NCI-H2196 (cell line): ENCODE measurements around the gene CUX1.
"Not testable (repeated sequence)": the region's sequence is repeated elsewhere in the genome, so short reads cannot be mapped to it uniquely, and the experiment has no call there.

ENCODE experiments used
- DNase-seq: peaks from one replicate; lab custom pipeline; 2025; ENCODE audit not compliant: unreplicated experiment; lab: John Stamatoyannopoulos, UW

CUX1 gene

GRCh38 chr7:101817471-101818286 is at the start of gene CUX1:
Gene CUX1, plus strand, starts transcription at chr7:101817626. Its CDS starts 14 bp downstream, at chr7:101817640.
- no peak for DNase-seq

- DNase-seq, result no peak
Measured at GRCh38 chr7:101768280-101768679, 49.1 kb upstream of the CUX1 start.

- no peak for DNase-seq
Measured at GRCh38 chr7:101770466-101770865, 47.0 kb upstream of the CUX1 start.

GRCh38 chr7:101772508-101773211 is 44.8 kb upstream of the CUX1 start:
- DNase-seq, result no peak

- DNase-seq, result no peak
Measured at GRCh38 chr7:101775181-101775580, 42.2 kb upstream of the CUX1 start.

GRCh38 chr7:101778026-101778580 is 39.3 kb upstream of the CUX1 start:
- DNase-seq, result no peak

GRCh38 chr7:101779267-101779666 is 38.2 kb upstream of the CUX1 start:
- DNase-seq, result no peak

- DNase-seq, result no peak
Measured at GRCh38 chr7:101780281-101780680, 37.1 kb upstream of the CUX1 start.

- DNase-seq, result no peak
Measured at GRCh38 chr7:101781439-101781838, 36.0 kb upstream of the CUX1 start.

GRCh38 chr7:101782476-101782875 is 35.0 kb upstream of the CUX1 start:
- DNase-seq, result no peak

- no peak for DNase-seq
Measured at GRCh38 chr7:101782896-101783295, 34.5 kb upstream of the CUX1 start.

GRCh38 chr7:101783381-101784181 is 33.8 kb upstream of the CUX1 start:
- no peak for DNase-seq

- no peak for DNase-seq
Measured at GRCh38 chr7:101784292-101785127, 32.9 kb upstream of the CUX1 start.

GRCh38 chr7:101787864-101788263 is 29.6 kb upstream of the CUX1 start:
- DNase-seq, result no peak

GRCh38 chr7:101788517-101788916 is 28.9 kb upstream of the CUX1 start:
- no peak for DNase-seq

- DNase-seq, result no peak
Measured at GRCh38 chr7:101790566-101791293, 26.7 kb upstream of the CUX1 start.

GRCh38 chr7:101792051-101792681 is 25.3 kb upstream of the CUX1 start:
- DNase-seq, result no peak

- DNase-seq, result not testable (repeated sequence)
Measured at GRCh38 chr7:101792682-101793071, 24.7 kb upstream of the CUX1 start.

GRCh38 chr7:101795461-101795860 is 22.0 kb upstream of the CUX1 start:
- DNase-seq, result no peak
